SK-N-MC (cell line): Measurements from ENCODE around the gene SLC4A5.
"Not testable (repeated sequence)": the region's sequence is repeated elsewhere in the genome, so short reads cannot be mapped to it uniquely, and the experiment has no call there.

Experiments used
- DNase-seq: peaks from one replicate; pipeline ENCODE4 v3.0.0-alpha.2; 2011; ENCODE audit warnings: low read depth, low spot score
- H3K27ac ChIP-seq: fragments of 200-600 bp; sonication (generic); 2 replicates; pipeline ENCODE4 v1.5.1; 2016; ENCODE audit warnings: mixed run types
- H3K36me3 ChIP-seq: fragments of 200-600 bp; sonication (generic); 2 replicates; pipeline ENCODE4 v1.6.1; 2017; ENCODE audit warnings: antibody characterized with exemption, low read length, mixed read lengths; ENCODE audit not compliant: insufficient read depth
- H3K4me3 ChIP-seq: fragments of 200-600 bp; sonication (generic); 2 replicates; pipeline ENCODE4 v1.5.1; 2016
- H3K9ac ChIP-seq: fragments of 200-600 bp; sonication (generic); 2 replicates; pipeline ENCODE4 v1.8.0; 2017; ENCODE audit warnings: mixed run types, mixed read lengths; ENCODE audit not compliant: insufficient read length
- H3K9me3 ChIP-seq: fragments of 200-600 bp; sonication (generic); 2 replicates; pipeline ENCODE4 v1.6.1; 2017; ENCODE audit warnings: low read depth, mild to moderate bottlenecking, antibody characterized with exemption, low read length, moderate library complexity, mixed read lengths
- EZH2 ChIP-seq: fragments of 200-600 bp; sonication (generic); IDR thresholded peaks from one replicate; pipeline ENCODE4 v1.6.1; 2017; ENCODE audit warnings: antibody characterized with exemption
- FOXP2 ChIP-seq: optimal IDR thresholded peaks from 2 replicates; pipeline ENCODE3; 2011; ENCODE audit warnings: mild to moderate bottlenecking, moderate library complexity; ENCODE audit not compliant: insufficient read depth; ENCODE audit errors: extremely low read length, control extremely low read depth
- POLR2AphosphoS5 ChIP-seq: IDR thresholded peaks from 2 replicates; pipeline ENCODE4 v1.6.1; 2012; ENCODE audit warnings: mild to moderate bottlenecking, low read depth, low read length, borderline replicate concordance

The SLC4A5 gene

GRCh38 chr2:74188696-74189095 is 154.5 kb downstream of the SLC4A5 start:
- TF ChIP-seq EZH2 (no peak), POLR2AphosphoS5 (no peak), FOXP2 (no peak)
- no peak overlapping the region for H3K27ac ChIP-seq
- no peak overlapping the region for H3K4me3 ChIP-seq
- no peak overlapping the region for H3K9ac ChIP-seq
- no peaks in the 10 kb centered on the region for H3K36me3 ChIP-seq
- H3K9me3 ChIP-seq = no peaks in the 10 kb centered on the region
- DNase-seq = no peak

GRCh38 chr2:74188018-74188601 is 155.1 kb downstream of the SLC4A5 start:
- H3K36me3 ChIP-seq = no peaks in the 10 kb centered on the region
- no peaks in the 10 kb centered on the region for H3K9me3 ChIP-seq
- no peak overlapping the region for H3K27ac ChIP-seq
- H3K4me3 ChIP-seq = no peak overlapping the region
- no peak for TF ChIP-seq FOXP2
- no peak for TF ChIP-seq POLR2AphosphoS5
- TF ChIP-seq EZH2 = no peak
- DNase-seq = no peak
- H3K9ac ChIP-seq = no peak overlapping the region

GRCh38 chr2:74186706-74187105 is 156.5 kb downstream of the SLC4A5 start:
- H3K27ac ChIP-seq, H3K9me3 ChIP-seq, H3K4me3 ChIP-seq, DNase-seq, H3K36me3 ChIP-seq, H3K9ac ChIP-seq: not testable (repeated sequence)

- Histone ChIP-seq H3K27ac (no peak overlapping the region), H3K36me3 (no peaks in the 10 kb centered on the region), H3K9ac (no peak overlapping the region), H3K9me3 (no peaks in the 10 kb centered on the region), H3K4me3 (no peak overlapping the region)
- DNase-seq = no peak
- TF ChIP-seq POLR2AphosphoS5 (no peak), FOXP2 (no peak), EZH2 (no peak)
Observed at GRCh38 chr2:74186038-74186437, 157.2 kb downstream of the SLC4A5 start.

GRCh38 chr2:74183878-74184277 is 159.3 kb downstream of the SLC4A5 start:
- H3K4me3 ChIP-seq = no peak overlapping the region
- no peaks in the 10 kb centered on the region for H3K36me3 ChIP-seq
- H3K27ac ChIP-seq = no peak overlapping the region
- H3K9me3 ChIP-seq = no peaks in the 10 kb centered on the region
- no peak overlapping the region for H3K9ac ChIP-seq
- DNase-seq = no peak
- no peak for TF ChIP-seq POLR2AphosphoS5
- TF ChIP-seq FOXP2 = no peak
- no peak for TF ChIP-seq EZH2

GRCh38 chr2:74181739-74182138 is 161.5 kb downstream of the SLC4A5 start:
- peaks cover 2% of the 10 kb centered on the region; the same call in 1 of the 2 replicates for H3K9me3 ChIP-seq
- no peak for TF ChIP-seq FOXP2
- TF ChIP-seq EZH2 = no peak
- TF ChIP-seq POLR2AphosphoS5 = no peak
- peaks cover 6% of the 10 kb centered on the region for H3K36me3 ChIP-seq
- no peak overlapping the region for H3K9ac ChIP-seq
- H3K4me3 ChIP-seq = no peak overlapping the region
- no peak overlapping the region for H3K27ac ChIP-seq
- DNase-seq = no peak

GRCh38 chr2:74179063-74179865 is 164.0 kb downstream of the SLC4A5 start:
- Histone ChIP-seq H3K9me3 (peaks cover 15% of the 10 kb centered on the region; the same call in 1 of the 2 replicates), H3K27ac (no peak overlapping the region), H3K9ac (peak overlapping the region; percentile 96), H3K36me3 (peaks cover 30% of the 10 kb centered on the region), H3K4me3 (peak overlapping the region; percentile 87)
- TF ChIP-seq FOXP2 (no peak), EZH2 (no peak), POLR2AphosphoS5 (no peak; the same call in none of the 2 replicates)
- DNase-seq = no peak

- peak within 1 kb of the TSS; percentile 96 for H3K9ac ChIP-seq
- H3K4me3 ChIP-seq = peak within 1 kb of the TSS; percentile 87
- peak; percentile 92 for DNase-seq
- TF ChIP-seq POLR2AphosphoS5 = peak; percentile 94
- no peak for TF ChIP-seq EZH2
- no peak for TF ChIP-seq FOXP2
- H3K36me3 ChIP-seq = peaks cover 31% of the 10 kb centered on the region
- H3K27ac ChIP-seq = peak within 1 kb of the TSS; percentile 78
- H3K9me3 ChIP-seq = peaks cover 15% of the 10 kb centered on the region; the same call in 1 of the 2 replicates
Observed at GRCh38 chr2:74178211-74179062, 164.8 kb downstream of the SLC4A5 start, which contains the start of gene MOB1A. MOB1A (minus strand) TSS chr2:74178879; CDS start chr2:74178674, 205 bp downstream.
